NOMO-1 treated with DMSO at 0.1 percent for 48 hours (cell line): Measurements from ENCODE around the gene SMAD7.

Experiments
- DNase-seq: peaks from one replicate; lab custom pipeline; 2025; ENCODE audit not compliant: unreplicated experiment; lab: John Stamatoyannopoulos, UW

SMAD7 gene

DNA sequence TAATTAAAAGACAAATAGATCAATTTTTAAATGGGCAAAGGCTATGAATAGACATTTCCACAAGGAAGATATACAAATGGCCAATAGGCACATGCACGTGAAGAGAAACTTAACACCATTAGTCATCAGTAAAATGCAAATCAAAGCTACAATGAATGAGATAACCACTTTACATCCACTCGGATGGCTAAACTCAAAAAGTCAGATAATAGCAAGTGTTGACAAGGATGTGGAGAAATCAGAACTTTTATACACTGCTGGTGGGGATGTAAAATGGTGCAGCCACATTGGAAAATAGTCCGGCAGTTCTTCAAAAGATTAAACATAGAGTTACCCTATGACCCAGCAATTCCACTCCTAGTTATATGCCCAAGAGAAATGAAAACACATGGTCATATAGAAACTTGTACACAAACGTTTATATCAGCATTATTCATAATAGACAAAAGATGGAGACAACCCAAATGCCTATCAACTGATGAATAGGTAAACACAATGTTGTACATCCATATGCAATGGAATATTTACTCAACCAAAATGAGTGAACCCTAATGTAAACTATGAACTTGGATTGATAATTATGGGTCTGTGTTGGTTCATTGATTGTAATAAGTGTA is 51.1 kb downstream of the SMAD7 start:
- no peak for DNase-seq

DNA sequence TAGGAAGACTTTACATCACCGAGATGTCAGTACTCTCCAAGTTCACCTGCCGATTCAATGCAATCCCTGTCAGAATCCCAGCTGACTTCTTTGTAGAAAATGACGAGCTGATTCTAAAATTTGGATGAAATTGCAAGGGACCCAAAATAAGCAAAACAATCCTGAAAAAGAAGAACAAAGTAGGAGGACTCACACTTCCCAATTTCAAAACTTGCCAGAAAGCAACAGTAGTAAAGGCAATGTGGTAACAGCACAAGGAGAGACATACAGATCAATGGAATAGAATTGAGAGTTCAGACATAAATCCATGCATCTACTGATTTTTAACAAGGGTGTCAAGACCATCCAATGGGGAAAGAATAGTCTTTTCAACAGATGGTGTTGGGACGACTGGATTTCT is 52.2 kb downstream of the SMAD7 start:
- peak; percentile 21 for DNase-seq

DNA sequence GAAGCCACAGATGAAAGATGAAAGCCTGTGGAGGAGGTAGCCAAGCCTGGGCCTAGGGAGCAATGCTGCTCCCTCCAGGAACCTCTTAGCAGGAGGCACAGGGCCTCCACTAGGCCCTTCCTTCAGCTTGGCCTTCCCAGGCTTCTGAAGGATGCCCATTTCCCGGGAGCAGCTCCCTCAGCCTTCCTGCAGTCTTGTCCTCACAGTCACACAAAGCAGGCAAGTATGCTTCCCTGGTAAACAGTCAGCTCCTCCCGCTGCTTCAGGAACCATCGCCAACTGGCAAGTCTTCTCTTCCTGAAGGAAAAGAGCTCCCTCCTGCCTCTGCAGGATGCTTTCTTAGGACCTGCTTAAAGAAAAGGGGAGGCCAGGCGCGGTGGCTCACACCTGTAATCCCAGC is 53.2 kb downstream of the SMAD7 start:
- DNase-seq, result peak; percentile 48

GRCh38 chr18:48896875-48897511 is 53.8 kb downstream of the SMAD7 start:
- DNase-seq, result peak; percentile 99

DNA sequence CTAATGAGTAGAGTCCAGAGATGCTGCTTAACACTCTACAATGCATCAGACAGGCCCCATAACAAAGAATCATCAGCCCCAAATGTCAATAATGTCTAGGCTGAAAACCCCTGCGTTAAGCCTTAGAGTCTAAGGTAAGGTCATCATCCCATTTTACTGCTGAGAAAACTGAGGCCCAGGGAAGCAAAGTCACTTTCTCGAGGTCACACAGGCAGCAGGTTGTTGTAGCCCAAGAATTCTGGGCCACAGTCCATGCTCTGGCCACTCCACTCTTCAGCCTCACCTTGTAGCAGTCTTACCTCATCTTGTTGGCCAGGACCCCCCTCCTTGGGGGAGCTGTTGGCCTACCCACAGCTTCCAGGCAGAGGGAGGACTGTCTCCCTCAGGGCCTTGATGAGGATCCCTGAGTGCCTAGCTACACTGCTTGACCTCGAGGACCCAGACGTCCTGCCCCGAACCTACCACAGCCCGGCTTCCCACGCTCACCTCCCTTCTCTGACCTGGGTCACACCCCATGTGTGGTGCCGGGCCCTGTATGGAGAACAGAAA is 54.4 kb downstream of the SMAD7 start:
- DNase-seq, result no peak

- no peak for DNase-seq
Measured at GRCh38 chr18:48894799-48895346, 55.9 kb downstream of the SMAD7 start.

- no peak for DNase-seq
Measured at GRCh38 chr18:48893608-48894600, 56.9 kb downstream of the SMAD7 start.

DNA sequence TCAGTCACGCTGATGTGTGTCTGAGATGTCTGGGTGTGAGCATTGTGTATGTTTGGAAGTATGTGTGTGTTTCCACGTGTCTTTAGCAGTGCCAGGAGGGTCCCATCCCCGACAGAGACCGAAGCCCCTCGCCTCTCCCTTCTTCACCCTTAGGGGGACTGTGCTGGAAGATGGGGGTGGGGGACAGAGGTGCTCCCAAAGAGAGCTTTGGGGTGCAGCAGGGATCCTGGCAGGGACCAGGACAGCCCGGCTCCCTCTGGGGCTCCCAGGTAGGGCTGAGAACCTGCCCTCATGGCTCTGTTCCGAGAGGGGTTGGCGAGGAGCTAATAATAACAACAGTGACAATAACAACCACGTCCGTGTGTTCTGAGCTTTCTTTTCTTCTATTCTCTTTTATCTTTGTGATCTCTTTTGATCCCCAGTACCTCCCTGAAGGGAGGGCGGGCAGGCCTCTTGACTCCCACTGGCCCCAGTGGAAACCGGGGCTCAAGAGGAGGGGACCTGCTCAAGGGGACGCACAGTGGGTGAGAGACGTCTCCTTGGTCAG is 57.6 kb downstream of the SMAD7 start:
- DNase-seq, result no peak

GRCh38 chr18:48892146-48892855 is 58.5 kb downstream of the SMAD7 start:
- DNase-seq, result no peak

DNA sequence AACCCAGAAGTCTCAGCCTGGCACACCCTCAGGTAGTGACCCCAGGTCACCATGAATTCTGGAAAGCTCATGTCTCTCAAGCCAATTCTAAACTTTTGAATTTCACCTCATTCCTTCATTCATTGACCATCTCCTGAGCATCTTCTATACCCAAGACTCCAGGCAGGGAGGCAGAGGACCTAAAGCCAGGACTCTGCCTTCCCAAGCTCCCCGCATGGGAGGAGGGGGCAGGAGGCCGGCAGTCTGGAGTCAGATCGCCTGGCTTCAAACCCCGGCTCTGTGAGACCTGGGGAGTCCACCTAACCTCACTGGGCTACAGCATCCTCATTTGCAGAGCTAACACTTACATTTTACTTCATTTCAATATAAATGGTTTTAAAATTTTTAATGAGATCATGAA is 59.0 kb downstream of the SMAD7 start:
- DNase-seq, result no peak

GRCh38 chr18:48889981-48890762 is 60.6 kb downstream of the SMAD7 start:
- DNase-seq, result no peak

GRCh38 chr18:48889115-48889941 is 61.4 kb downstream of the SMAD7 start:
- DNase-seq, result no peak

DNA sequence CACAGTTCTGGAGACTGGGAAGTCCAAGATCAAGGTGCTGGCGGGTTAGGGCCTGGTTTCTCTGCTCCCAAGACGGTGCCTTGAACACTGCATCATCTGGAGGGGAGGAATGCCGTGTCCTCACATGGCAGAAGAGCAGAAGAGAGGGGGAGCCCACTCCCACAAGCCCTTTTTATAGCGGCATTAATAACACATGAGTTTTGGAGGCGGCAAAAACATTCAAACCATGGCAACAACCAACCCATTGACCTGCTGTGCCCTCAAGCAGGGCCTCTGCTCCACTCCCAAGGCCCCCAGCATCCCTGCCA is 62.0 kb downstream of the SMAD7 start:
- DNase-seq, result no peak

- DNase-seq, result no peak
Measured at GRCh38 chr18:48887905-48888772, 62.6 kb downstream of the SMAD7 start.

DNA sequence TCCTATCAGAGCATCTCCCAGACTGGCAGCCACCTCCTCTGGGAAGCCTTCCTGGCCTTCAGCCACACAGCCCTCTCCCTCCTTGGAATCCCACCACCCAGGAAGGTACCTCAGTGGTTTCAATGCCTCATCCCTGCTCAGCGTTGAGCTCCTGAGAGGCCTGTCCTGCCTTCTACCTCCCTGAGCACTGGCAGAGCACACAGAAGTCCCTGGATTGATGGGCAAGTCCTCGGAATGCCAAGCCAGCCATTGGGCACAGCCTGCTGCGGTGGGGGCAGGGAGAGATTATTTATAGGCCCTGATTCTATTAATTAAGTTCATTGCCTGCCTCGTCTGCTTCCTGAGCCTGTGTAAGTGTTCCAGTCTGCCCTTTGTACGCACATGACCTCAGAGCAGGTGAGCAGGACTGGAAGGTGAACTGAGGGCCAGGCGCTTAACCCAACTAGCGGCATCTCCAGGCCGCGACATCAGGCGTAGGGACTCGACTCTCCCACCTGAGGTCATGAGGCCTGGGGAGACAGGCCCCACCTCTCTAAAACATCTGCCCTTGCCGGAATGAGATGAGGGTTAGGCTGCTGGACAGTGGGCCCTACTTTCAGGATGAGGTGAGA is 63.4 kb downstream of the SMAD7 start:
- no peak for DNase-seq

DNA sequence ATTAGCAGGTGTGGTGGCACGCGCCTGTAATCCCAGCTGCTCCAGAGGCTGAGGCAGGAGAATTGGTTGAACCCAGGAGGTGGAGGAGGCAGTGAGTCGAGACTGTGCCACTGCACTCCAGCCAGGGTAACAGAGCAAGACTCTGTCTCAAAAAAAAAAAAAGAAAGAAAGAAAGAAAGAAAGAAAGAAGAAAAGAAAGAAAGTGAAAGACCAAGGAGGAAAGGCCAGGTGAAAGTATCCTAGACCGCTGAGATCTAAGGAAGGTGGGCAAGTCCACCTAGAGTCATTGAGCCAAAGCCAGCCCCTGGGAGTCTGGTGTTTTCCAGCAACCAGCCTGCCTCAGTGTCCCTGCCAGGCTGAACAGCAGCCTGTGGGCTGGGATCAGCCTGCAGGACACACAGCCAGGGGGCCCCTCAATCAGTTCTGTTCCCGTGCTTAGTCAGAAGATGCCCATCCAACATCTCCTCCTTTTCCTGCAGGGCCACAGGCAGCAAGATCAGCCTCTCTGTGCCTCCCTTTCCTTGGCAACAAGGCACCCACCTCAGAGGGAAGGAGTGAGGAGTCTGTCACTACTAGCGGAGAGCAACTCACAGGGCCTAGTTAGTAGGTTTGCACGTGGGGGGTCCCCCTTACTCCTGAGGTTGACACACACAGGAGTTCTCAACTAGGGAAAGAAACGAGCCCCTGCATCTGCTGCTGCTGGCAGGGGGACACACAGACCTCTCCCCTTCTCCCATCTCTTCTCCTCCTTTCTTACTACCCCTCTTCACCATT is 64.1 kb downstream of the SMAD7 start:
- DNase-seq, result no peak

GRCh38 chr18:48885924-48886400 is 64.8 kb downstream of the SMAD7 start:
- DNase-seq, result no peak
